PFSK-1 (cell line): Measurements from ENCODE around the gene WDR20.

ENCODE experiments used
- POLR2AphosphoS5 ChIP-seq: IDR thresholded peaks from 2 replicates; pipeline ENCODE4 v1.6.1; 2012; ENCODE audit warnings: low read depth, mild to moderate bottlenecking, control low read depth, low read length, moderate library complexity
- TAF1 ChIP-seq: IDR thresholded peaks from 2 replicates; pipeline ENCODE4 v1.6.1; 2012; ENCODE audit warnings: low read length, control low read depth, borderline replicate concordance; ENCODE audit not compliant: insufficient read depth

DNA sequence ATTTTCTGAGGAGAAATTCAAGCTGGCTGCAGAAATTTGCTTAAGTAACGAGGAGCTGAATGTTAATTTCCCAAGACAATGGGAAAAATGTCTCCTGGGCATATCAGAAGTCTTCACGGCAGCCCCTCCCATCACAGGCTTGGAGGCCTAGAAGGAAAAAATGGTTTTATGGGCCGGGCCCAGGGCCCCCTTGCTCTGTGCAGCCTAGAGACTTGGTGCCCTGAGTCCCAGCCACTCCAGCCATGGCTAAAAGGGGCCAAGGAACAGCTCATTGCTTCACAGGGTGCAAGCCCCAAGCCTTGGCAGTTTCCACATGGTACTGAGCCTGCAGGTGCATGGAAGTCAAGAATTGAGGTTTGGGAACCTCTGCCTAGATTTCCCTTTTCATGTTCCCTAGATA, 28.6 kb upstream of the WDR20 start:
- TF ChIP-seq POLR2AphosphoS5 (no peak), TAF1 (no peak)
